Activated naive CD8-positive, alpha-beta T cell treated with anti-CD3 and anti-CD28 coated beads, Interleukin-2, amount 50 U/mL, for 24 hours (primary cell): ENCODE data around the gene ASPSCR1.

Source experiments
- ATAC-seq: fragments of 150-1000 bp; cut with Tn5 transposase; one replicate; pipeline ENCODE4 v1.10.0; 2021
- DNase-seq: peaks from one replicate; pipeline ENCODE4 v3.0.0; 2021
- H3K27ac Mint-ChIP-seq: one replicate; pipeline ENCODE4 v1.8.0; 2021; ENCODE audit warnings: mild to moderate bottlenecking, mixed read lengths
- H3K27me3 Mint-ChIP-seq: one replicate; pipeline ENCODE4 v1.8.0; 2021; ENCODE audit warnings: mixed read lengths
- H3K36me3 Mint-ChIP-seq: one replicate; pipeline ENCODE4 v1.8.0; 2021; ENCODE audit warnings: low read depth, mixed read lengths
- H3K4me1 Mint-ChIP-seq: one replicate; pipeline ENCODE4 v1.8.0; 2021; ENCODE audit warnings: mixed read lengths
- H3K4me3 Mint-ChIP-seq: one replicate; pipeline ENCODE4 v1.8.0; 2021; ENCODE audit warnings: mild to moderate bottlenecking, moderate library complexity, mixed read lengths
- H3K9me3 Mint-ChIP-seq: one replicate; pipeline ENCODE4 v1.8.0; 2021; ENCODE audit warnings: mixed read lengths

Gene ASPSCR1

DNA sequence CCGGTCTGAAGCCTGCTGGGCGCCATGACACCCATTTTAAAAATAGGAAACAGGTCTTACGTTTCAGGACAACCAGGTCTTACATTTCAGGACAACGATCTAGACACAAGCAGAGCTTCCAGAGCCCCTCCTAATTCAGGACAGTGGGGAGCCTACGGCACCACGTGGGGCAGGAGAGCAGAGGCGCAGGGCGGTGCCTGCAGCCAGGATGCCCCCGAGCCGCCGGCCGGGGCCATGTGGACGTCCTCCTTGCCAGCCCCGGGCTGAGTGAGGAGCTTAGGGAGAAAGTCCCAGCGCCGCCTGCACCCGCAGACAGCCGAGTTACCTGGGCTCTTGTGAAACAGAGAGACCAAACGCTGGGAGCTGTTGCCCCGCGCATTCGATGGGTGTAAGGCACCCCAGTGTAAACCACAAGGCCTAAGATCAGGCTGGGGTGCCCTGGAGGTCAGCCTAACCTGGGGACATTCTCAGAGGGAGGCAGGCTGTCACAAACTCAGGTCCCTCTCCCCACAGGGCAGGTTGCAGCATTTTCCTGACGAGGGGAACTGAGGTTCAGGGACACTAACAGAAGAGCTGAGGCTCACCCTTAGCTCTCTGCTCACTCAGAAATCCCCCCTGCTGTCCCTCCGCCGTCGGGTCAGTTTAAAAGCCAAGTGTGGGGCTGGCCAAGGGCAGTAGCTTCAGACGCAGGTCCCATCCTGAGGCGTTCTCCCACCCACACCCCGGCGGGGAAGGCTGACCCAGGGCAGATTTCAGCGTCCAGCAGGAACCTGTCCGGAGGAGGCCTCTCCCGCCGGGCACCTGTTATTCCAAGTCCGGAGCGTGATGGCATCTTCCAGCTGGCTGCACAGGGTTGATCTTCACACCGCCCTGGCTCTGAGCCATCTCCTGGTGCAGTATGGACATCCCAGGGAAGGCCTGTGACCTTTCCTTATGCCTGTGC is 14.7 kb upstream of the ASPSCR1 start:
- ATAC-seq = no peak
- Mint-ChIP-seq H3K4me3 (peak overlapping the region; percentile 34), H3K27ac (no peak overlapping the region), H3K36me3 (no peaks in the 10 kb centered on the region), H3K27me3 (peaks cover 22% of the 10 kb centered on the region), H3K9me3 (no peaks in the 10 kb centered on the region), H3K4me1 (peaks cover 13% of the 10 kb centered on the region)
- no peak for DNase-seq

DNA sequence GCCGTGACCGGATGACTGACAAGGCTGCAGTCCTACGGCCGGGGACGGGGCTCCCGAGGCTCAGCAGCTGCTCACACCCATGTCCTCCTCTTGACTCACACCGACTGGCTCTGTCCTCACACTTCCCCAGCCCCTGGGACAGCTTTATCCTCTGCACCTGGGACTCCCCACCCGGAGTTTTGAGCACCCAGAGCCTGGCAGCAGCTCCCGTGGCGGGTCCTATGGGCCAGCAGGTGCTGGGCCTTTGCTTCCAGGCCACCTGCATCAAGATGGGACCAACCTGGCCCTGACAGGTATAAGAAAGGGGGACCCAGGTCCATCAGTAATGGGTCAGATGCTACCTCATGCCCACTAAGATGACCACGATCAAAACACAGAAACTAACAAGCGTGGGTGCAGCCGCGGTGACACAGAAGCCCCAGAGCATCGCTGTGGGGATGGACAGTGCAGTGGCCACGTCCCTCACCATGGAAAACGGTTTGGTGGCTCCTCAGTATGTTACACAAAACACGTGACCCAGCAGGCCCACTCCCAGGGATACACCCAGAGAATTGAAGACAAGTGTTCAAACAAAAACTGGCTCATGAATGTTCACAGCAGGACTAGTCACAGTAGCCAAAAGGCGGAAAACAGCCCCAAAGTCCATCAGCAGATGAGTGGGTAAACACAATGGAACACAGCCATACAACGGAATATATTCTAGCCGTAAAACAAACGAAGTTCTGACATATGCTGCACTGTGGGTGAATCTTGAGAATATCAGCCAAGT is 13.2 kb upstream of the ASPSCR1 start:
- no peak overlapping the region for H3K4me3 Mint-ChIP-seq
- H3K27ac Mint-ChIP-seq = peak overlapping the region; percentile 32
- H3K4me1 Mint-ChIP-seq = peaks cover 22% of the 10 kb centered on the region
- no peaks in the 10 kb centered on the region for H3K9me3 Mint-ChIP-seq
- DNase-seq (no peak), ATAC-seq (no peak)
- no peaks in the 10 kb centered on the region for H3K36me3 Mint-ChIP-seq
- H3K27me3 Mint-ChIP-seq = peaks cover 12% of the 10 kb centered on the region

DNA sequence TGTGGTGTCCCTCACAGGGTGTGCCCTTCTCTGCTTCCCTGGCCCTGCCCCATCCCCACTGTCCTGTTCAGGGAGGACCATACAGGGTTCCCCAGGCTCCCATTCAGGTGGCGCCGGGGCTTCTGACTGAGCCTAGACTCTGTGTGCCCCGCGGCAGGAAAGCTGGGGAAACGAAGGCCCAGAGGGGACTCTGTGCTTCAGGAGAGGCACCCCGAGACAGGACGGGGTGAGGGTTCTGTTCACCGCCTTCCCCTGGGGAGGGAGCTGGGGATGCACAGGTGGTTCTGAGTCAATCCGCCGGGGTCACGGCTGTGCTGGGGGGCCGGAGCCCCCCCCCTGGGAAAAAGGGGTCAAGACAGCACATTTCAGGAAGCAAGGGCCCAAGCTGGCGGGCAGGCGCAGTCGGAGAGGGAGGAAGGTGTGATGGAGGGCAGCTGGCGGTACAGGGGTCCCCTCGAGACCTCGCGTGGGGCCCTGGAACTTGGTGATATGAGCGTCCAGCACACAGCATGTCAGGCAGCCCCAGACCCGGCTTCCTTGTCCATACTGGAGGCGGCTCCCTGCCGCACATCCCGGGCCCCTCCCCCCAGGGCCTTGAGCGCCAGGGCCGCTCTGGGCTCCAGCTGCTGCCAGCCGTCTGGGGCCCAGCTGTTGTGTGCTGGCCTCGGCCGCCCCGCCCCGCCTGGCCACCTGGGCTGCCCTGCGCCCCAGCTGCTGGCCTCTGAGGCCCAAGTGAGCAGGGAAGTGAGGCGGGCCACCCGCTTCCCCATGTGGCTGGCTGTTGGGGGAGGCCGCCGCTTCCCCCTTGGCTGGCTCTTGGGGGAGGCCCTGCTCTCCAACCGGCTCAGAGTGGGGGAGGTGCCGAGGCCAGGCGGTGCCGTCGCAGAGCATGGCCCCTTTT is 10.8 kb upstream of the ASPSCR1 start:
- Mint-ChIP-seq H3K4me1 (peaks cover 22% of the 10 kb centered on the region), H3K27me3 (peaks cover 12% of the 10 kb centered on the region), H3K27ac (no peak overlapping the region), H3K9me3 (no peaks in the 10 kb centered on the region), H3K4me3 (no peak overlapping the region), H3K36me3 (no peaks in the 10 kb centered on the region)
- DNase-seq = no peak
- no peak for ATAC-seq

DNA sequence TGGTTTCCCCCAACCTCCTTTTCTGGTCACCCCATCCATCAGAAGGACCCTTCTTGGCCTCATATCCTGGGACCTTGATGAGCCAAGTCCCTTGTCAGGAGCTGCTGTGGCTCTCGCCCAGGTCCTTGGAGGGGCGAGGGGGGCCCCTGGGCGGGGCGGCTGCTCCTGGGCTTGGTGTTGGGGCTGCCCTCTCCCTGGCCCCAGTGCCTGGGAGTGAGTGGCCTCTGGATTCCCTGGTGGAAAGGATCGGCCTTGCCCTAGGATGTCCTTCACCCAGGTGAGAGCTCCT is 10.2 kb upstream of the ASPSCR1 start:
- no peak overlapping the region for H3K4me3 Mint-ChIP-seq
- H3K36me3 Mint-ChIP-seq = no peaks in the 10 kb centered on the region
- peaks cover 22% of the 10 kb centered on the region for H3K4me1 Mint-ChIP-seq
- peaks cover 11% of the 10 kb centered on the region for H3K27me3 Mint-ChIP-seq
- no peak overlapping the region for H3K27ac Mint-ChIP-seq
- ATAC-seq (no peak), DNase-seq (no peak)
- H3K9me3 Mint-ChIP-seq = no peaks in the 10 kb centered on the region

DNA sequence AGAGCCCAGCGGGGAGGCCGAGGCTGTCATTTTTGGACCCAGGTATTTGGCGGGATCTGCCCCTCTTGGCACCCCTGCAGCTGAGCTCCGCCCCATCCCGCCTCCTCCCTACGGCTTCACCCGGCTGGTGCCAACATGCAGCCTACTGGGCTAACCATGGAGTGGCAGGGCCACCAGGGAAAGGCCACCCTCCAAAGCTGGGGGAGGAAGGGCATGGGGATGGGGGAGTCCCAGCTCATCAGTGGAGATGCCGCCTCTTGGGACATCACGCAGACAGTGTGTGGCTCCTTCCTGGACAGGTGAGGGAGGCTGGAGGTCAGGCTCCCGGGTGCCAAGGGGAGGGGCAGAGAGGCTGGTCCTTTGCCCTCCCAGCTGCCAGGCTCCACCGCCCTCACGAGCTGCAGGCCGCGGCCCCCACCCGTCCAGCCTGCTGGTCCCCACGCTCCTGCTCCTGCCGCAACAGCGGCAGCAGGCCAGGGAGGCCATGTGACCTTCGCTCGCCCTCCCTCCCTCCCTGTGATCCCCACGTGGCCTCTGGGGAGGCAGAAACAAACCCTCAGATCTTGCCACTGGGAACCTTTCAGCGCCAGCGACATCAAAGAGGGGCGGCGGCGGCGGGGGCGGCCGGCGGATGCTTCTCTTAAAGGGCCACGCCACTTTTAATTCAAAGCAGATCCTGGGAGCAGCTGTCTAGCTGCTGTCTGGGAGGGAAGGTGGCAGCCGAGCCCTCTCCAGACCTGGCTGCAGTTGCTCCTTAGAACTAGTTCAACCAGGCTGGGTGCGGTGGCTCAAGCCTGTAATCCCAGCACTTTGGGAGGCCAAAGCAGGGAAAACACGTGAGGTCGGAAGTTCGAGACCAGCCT is 9.7 kb upstream of the ASPSCR1 start:
- DNase-seq = peak; percentile 89
- peak overlapping the region; percentile 63 for H3K4me3 Mint-ChIP-seq

DNA sequence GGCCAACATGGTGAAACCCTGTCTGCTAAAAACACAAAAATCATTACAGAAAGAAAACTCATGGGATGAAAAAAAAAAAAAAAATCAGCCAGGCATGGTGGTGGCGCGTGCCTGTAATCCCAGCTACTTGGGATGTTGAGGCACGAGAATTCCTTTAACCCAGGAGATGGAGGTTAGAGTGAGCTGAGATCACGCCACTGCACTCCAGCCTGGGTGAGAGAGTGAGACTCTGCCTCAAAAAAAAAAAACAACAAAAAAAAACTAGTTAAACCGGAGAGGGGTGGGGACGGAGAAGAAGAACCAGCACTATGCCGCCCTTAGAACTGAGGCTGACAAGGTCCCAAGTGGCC is 9.1 kb upstream of the ASPSCR1 start:
- H3K4me1 Mint-ChIP-seq = peaks cover 22% of the 10 kb centered on the region
- no peaks in the 10 kb centered on the region for H3K9me3 Mint-ChIP-seq
- H3K36me3 Mint-ChIP-seq = no peaks in the 10 kb centered on the region
- peak overlapping the region; percentile 63 for H3K4me3 Mint-ChIP-seq
- ATAC-seq (no peak), DNase-seq (no peak)
- peaks cover 6% of the 10 kb centered on the region for H3K27me3 Mint-ChIP-seq
- peak overlapping the region; percentile 74 for H3K27ac Mint-ChIP-seq

More for the DNA sequence above, 9.7 kb upstream of the ASPSCR1 start:
- peaks cover 22% of the 10 kb centered on the region for H3K4me1 Mint-ChIP-seq
- peaks cover 6% of the 10 kb centered on the region for H3K27me3 Mint-ChIP-seq
- H3K9me3 Mint-ChIP-seq = no peaks in the 10 kb centered on the region
- ATAC-seq = peak; percentile 95
- no peaks in the 10 kb centered on the region for H3K36me3 Mint-ChIP-seq
- peak overlapping the region; percentile 74 for H3K27ac Mint-ChIP-seq

DNA sequence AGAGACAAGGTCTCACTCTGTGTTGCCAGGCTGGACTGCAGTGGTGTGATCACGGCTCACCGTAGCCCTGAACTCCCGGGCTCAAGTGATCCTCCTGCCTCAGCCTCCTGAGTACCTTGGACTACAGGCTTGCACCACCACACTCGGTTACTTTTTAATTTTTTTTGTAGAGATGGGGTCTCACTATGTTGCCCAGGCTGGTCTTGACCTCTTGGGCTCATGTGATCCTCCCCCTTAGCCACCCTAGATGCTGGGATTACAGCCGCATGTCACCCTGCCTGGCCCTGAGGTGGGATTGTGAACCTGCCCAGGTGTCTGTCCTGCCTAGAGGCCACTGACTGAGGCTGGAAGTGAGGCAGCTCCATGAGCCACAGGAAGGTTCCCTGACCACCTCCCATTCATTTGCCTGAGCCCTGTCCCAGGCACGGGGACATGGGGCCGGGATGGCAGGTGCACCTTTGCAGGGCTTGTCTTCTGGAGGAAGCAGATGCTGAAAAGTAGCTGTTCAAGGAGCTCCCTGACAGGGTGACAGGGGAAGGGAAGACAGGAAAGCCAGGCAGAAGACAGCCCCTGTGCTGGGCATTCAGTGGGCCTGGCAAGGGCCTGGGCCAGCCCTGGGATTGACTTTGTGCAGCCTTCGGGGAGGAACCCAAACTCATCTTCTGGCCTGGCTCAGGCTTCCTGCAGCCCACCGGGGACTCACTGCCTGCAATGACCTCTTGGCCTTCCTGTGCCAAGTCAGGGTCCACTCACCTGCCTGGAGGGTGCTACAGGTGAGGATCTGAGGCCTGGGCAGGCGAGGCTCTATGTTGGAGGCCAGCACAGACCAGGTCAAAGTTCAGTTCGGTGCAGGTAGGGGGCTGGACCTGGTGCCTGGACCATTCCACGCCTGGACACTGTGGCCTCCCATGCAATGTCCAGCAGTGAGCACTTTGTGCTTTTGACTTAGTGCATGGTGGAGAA is 8.3 kb upstream of the ASPSCR1 start:
- peaks cover 6% of the 10 kb centered on the region for H3K27me3 Mint-ChIP-seq
- no peak for ATAC-seq
- no peak overlapping the region for H3K27ac Mint-ChIP-seq
- H3K36me3 Mint-ChIP-seq = no peaks in the 10 kb centered on the region
- H3K4me3 Mint-ChIP-seq = no peak overlapping the region
- H3K9me3 Mint-ChIP-seq = peaks cover 1% of the 10 kb centered on the region
- no peak for DNase-seq
- peaks cover 22% of the 10 kb centered on the region for H3K4me1 Mint-ChIP-seq

DNA sequence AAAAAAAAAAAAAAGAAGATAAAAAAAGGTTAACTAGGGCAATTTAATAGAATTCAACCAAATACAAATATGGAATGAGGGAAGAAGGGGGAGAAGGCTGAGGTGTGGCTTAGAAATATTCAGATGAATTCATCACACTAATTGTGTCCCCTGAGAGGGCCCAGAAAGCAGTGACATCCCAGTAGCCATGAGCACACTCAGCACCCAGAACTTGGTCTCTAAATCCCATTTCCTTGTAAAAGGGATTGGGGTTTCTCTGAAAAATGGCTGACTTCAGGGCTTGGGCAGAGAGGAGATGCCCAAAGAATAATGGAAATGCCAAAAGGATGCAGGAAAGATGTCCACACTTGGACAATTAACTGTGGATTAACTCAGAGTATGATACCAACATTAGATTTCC is 4.0 kb upstream of the ASPSCR1 start:
- Mint-ChIP-seq H3K27me3 (no peaks in the 10 kb centered on the region), H3K4me3 (no peak overlapping the region), H3K27ac (no peak overlapping the region), H3K4me1 (peaks cover 19% of the 10 kb centered on the region), H3K9me3 (peaks cover 3% of the 10 kb centered on the region), H3K36me3 (no peaks in the 10 kb centered on the region)
- ATAC-seq (no peak), DNase-seq (no peak)

DNA sequence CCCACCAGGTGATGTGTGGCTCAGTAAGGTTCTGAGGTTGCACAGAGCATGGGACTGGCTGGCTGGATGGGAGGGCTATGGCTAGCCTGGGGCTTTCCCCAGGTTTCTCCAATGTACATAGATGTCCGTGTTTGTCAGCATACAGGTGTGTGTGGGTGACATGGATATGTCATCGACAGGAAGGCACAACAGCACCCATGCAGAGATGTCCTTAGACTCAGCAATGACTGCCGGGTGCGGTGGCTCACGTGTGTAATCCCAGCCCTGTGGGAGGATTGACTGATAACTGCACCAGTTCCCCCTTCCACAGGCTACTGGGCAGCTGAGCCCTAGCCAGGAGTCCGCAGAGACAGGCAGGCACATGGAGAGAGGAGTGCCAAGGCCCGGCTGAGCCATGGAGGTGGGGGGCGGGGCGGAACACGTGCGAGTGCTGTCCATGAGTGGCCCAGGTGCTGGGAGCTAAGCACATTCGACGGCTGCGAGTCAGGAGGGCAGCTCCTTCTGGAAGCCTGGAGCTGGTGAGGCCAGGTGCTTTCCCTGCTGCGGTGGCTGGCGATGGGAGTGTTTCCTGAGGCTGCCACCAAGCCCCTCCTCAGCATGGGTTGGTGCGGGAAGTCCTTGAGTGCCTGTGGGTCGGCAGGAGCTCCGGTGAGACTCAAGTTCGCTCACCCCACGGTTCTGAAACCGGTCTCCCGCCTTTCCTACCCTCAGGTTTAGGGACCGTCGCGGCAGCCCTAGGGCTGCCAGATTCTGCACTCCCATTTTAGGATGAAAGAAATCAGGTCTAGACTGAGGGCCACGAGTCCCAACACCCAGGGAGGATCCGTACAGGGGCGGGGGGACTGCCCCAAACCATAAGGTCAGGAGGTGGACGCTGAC is 858 bp upstream of the ASPSCR1 start:
- Mint-ChIP-seq H3K27me3 (no peaks in the 10 kb centered on the region), H3K9me3 (peaks cover 3% of the 10 kb centered on the region), H3K4me1 (peaks cover 38% of the 10 kb centered on the region), H3K36me3 (peaks cover 4% of the 10 kb centered on the region), H3K4me3 (peak overlapping the region; percentile 94), H3K27ac (peak overlapping the region; percentile 97)
- DNase-seq (peak; percentile 59), ATAC-seq (peak; percentile 37)

DNA sequence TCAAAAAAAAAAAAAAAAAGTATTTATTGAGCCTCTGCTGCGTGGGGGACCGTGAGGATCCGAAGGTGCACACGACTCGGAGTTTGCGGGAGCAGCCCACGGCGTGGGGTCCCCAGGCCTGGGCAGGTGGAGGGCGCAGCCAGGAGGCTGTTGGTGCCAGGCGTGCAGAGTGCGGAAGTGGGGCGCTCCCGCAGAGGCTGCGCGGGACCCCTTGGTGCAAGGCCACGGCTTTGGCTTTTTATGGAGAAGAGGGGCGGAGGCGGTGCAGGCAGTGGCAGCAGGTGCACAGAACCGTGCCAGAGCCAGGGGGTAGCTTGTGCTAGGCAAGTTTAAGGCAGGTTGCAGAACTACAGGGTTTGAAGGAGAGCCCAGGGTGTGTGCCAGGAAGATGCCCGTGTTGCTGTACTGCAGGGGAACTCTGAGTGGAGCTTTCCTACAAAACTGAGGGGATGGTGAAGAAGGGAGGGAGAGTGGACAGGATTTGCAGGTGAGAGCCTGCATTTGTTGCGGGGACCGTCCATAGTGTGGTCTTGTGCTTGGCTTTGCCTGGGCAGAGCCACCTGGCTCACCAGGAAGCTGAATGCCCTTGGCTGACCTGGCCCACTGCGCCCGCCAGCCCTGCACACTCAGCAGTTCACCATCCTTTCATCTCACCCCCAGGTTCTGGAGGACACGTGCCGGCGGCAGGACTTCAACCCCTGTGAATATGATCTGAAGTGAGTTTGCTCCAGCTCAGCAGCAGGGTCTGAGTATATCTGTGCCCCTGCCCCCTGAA is 1.3 kb downstream of the ASPSCR1 start:
- Mint-ChIP-seq H3K4me3 (peak overlapping the region; percentile 74), H3K27ac (peak overlapping the region; percentile 49), H3K27me3 (no peaks in the 10 kb centered on the region), H3K36me3 (peaks cover 7% of the 10 kb centered on the region), H3K9me3 (peaks cover 3% of the 10 kb centered on the region), H3K4me1 (peaks cover 38% of the 10 kb centered on the region)
- no peak for DNase-seq
- no peak for ATAC-seq

DNA sequence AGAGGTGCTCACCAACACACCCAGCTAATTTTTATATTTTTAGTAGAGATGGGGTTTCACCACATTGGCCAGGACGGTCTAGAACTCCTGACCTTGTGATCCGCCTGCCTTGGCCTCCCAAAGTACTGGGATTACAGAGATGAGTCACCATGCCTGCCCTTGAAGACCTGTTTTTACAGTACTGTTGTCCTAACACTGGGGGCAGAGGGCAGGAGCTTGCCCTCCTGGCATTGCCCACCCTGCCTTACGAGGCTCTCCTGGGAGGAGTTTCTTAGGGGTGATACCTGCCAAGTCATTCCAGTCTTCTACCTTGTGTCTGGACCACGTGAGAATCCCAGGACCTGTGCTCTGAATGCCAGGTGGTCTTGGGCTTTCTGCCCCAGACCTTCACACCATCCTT is 2.7 kb downstream of the ASPSCR1 start:
- H3K4me1 Mint-ChIP-seq = peaks cover 38% of the 10 kb centered on the region
- no peak overlapping the region for H3K27ac Mint-ChIP-seq
- DNase-seq = no peak
- ATAC-seq = no peak
- no peaks in the 10 kb centered on the region for H3K27me3 Mint-ChIP-seq
- H3K36me3 Mint-ChIP-seq = peaks cover 13% of the 10 kb centered on the region
- H3K9me3 Mint-ChIP-seq = no peaks in the 10 kb centered on the region
- H3K4me3 Mint-ChIP-seq = peak overlapping the region; percentile 18
